Measurements from ENCODE around the gene SOHLH2. TPM values are rescaled to one million over a fixed set of nuclear protein-coding genes. Genes with fewer than 3 reads are reported as not detected.

Gene SOHLH2
- total and polyA plus RNA-seq, 3 experiments from 2014 or later = not detected

GRCh38 chr13:36134632-36135031 lies 79.7 kb downstream of the SOHLH2 start:
- Mint-ChIP-seq H3K4me1 (no peaks in the 10 kb centered on the region), H3K9me3 (peaks cover 0 to 15% (median 5%) of the 10 kb centered on the region in 5 donors), H3K27me3 (peaks cover 10% of the 10 kb centered on the region in 2 donors), H3K36me3 (no peaks in the 10 kb centered on the region), H3K27ac (no peak overlapping the region), H3K4me3 (no peak overlapping the region)
- H3K36me3 ChIP-seq (ENCODE audit: insufficient read depth, low read length) = no peaks in the 10 kb centered on the region
- H3K9me3 ChIP-seq (ENCODE audit: low read length) = no peaks in the 10 kb centered on the region
- CTCF ChIA-PET = no interaction called here
- H3K4me1 ChIP-seq (ENCODE audit: insufficient read depth, low read length) = no peaks in the 10 kb centered on the region
- POLR2A ChIA-PET = no interaction called here
- H3K27ac ChIP-seq (ENCODE audit: low read depth, low read length) = no peak overlapping the region
- no peak for DNase-seq
- H3K27me3 ChIP-seq (ENCODE audit: insufficient read depth, low read length, poor library complexity, severe bottlenecking) = no peaks in the 10 kb centered on the region
- no peak overlapping the region for H3K4me3 ChIP-seq (ENCODE audit: low read length)

DNA sequence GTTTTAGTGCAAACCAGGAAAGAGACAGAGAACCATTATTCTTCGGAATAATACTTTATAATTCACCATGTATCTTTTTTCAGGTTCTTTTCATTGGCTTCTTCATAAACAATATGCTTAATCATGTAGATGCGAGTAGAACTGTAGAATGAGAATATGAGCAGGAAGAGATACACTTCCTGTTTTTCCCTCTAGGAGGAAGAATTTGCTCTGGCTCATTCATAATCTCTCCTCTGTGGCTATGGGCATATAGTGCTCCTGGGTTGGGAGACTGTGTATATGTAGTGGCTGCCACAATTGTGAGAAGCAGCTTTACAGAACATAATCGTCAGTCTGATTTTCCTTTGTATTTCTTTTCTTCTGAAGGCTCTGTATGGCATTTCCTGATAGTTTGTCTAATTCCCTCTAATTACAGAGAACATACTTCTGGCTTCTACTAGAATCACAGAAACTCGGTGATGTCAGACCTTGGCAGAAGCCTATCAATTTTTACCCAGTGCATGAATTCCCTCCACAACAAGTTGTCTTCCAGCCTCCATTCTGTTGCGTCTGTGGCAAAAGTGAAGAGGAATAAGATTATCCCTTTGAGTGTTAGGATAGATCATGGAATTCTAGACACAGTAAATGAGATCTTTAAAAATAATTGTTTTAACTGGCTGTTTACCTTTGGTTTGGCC lies 80.3 kb downstream of the SOHLH2 start:
- no peak overlapping the region for H3K27ac ChIP-seq (ENCODE audit: low read depth, low read length)
- no peaks in the 10 kb centered on the region for H3K9me3 ChIP-seq (ENCODE audit: low read length)
- ChIA-PET CTCF (no interaction called here), POLR2A (interaction anchor here (0.5 kb wide), 1 partner anchor 126 kb away, joined by 3 read pairs; no protein-coding TSS in a partner anchor)
- no peaks in the 10 kb centered on the region for H3K4me1 ChIP-seq (ENCODE audit: insufficient read depth, low read length)
- peaks cover 0 to 15% (median 5%) of the 10 kb centered on the region in 5 donors for H3K9me3 Mint-ChIP-seq
- H3K4me3 ChIP-seq (ENCODE audit: low read length) = no peak overlapping the region
- H3K36me3 ChIP-seq (ENCODE audit: insufficient read depth, low read length) = no peaks in the 10 kb centered on the region
- H3K27me3 ChIP-seq (ENCODE audit: insufficient read depth, low read length, poor library complexity, severe bottlenecking) = no peaks in the 10 kb centered on the region
- H3K4me1 Mint-ChIP-seq = no peaks in the 10 kb centered on the region
- peaks cover 10% of the 10 kb centered on the region in 2 donors for H3K27me3 Mint-ChIP-seq
- DNase-seq = no peak
- no peak overlapping the region for H3K27ac Mint-ChIP-seq
- H3K4me3 Mint-ChIP-seq = no peak overlapping the region
- H3K36me3 Mint-ChIP-seq = no peaks in the 10 kb centered on the region

DNA sequence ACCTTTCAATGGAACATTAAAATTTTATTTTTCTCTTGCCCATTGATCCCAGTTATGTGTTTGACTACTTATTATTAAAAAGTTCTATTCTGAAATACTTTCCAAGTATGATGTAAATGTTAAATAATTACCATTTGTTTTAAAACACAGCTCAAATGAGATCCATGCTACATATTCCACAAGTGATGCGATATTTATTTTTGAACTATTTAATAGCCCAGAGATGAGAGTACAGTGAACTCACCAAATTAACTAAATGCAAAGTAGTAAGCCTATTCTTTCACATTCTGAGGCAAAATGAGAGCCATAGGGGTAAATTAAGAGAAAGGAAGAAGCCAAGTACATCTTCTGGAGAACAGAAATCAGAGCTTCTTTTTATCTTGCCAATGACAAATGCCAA lies 82.0 kb downstream of the SOHLH2 start:
- Histone ChIP-seq H3K9me3 (ENCODE audit: low read length) (no peaks in the 10 kb centered on the region), H3K27me3 (ENCODE audit: insufficient read depth, low read length, poor library complexity, severe bottlenecking) (no peaks in the 10 kb centered on the region), H3K27ac (ENCODE audit: low read depth, low read length) (no peak overlapping the region), H3K36me3 (ENCODE audit: insufficient read depth, low read length) (no peaks in the 10 kb centered on the region), H3K4me1 (ENCODE audit: insufficient read depth, low read length) (no peaks in the 10 kb centered on the region), H3K4me3 (ENCODE audit: low read length) (no peak overlapping the region)
- ChIA-PET CTCF (no interaction called here), POLR2A (no interaction called here)
- Mint-ChIP-seq H3K4me3 (no peak overlapping the region), H3K27me3 (peaks cover 10% of the 10 kb centered on the region in 2 donors), H3K36me3 (no peaks in the 10 kb centered on the region), H3K9me3 (peaks cover 0 to 12% (median 4%) of the 10 kb centered on the region in 5 donors), H3K27ac (no peak overlapping the region), H3K4me1 (no peaks in the 10 kb centered on the region)
- DNase-seq = no peak

- ChIA-PET POLR2A (no interaction called here), CTCF (no interaction called here)
- Histone ChIP-seq H3K4me3 (ENCODE audit: low read length) (no peak overlapping the region), H3K4me1 (ENCODE audit: insufficient read depth, low read length) (no peaks in the 10 kb centered on the region), H3K27ac (ENCODE audit: low read depth, low read length) (no peak overlapping the region), H3K27me3 (ENCODE audit: insufficient read depth, low read length, poor library complexity, severe bottlenecking) (no peaks in the 10 kb centered on the region), H3K36me3 (ENCODE audit: insufficient read depth, low read length) (no peaks in the 10 kb centered on the region), H3K9me3 (ENCODE audit: low read length) (no peaks in the 10 kb centered on the region)
- Mint-ChIP-seq H3K36me3 (no peaks in the 10 kb centered on the region), H3K4me1 (no peaks in the 10 kb centered on the region), H3K9me3 (peaks cover 1 to 12% (median 4%) of the 10 kb centered on the region in 5 donors), H3K27ac (no peak overlapping the region), H3K4me3 (no peak overlapping the region), H3K27me3 (peaks cover 10% of the 10 kb centered on the region in 2 donors)
- DNase-seq = no peak
Observed at GRCh38 chr13:36131931-36132297, 82.4 kb downstream of the SOHLH2 start.

GRCh38 chr13:36131222-36131930 lies 83.0 kb downstream of the SOHLH2 start, which contains the start of gene DCLK1:
Gene DCLK1 (minus strand): TSS chr13:36131382.
- peaks cover 10% of the 10 kb centered on the region in 2 donors for H3K27me3 Mint-ChIP-seq
- Histone ChIP-seq H3K4me1 (ENCODE audit: insufficient read depth, low read length) (no peaks in the 10 kb centered on the region), H3K27me3 (ENCODE audit: insufficient read depth, low read length, poor library complexity, severe bottlenecking) (no peaks in the 10 kb centered on the region), H3K36me3 (ENCODE audit: insufficient read depth, low read length) (no peaks in the 10 kb centered on the region), H3K27ac (ENCODE audit: low read depth, low read length) (no peak within 1 kb of the TSS), H3K4me3 (ENCODE audit: low read length) (no peak within 1 kb of the TSS), H3K9me3 (ENCODE audit: low read length) (no peaks in the 10 kb centered on the region)
- no peak within 1 kb of the TSS for H3K4me3 Mint-ChIP-seq
- peaks cover 4 to 13% (median 5%) of the 10 kb centered on the region in 5 donors for H3K9me3 Mint-ChIP-seq
- no peak for DNase-seq
- CTCF ChIA-PET = no interaction called here
- H3K4me1 Mint-ChIP-seq = no peaks in the 10 kb centered on the region
- H3K27ac Mint-ChIP-seq = no peak within 1 kb of the TSS
- H3K36me3 Mint-ChIP-seq = no peaks in the 10 kb centered on the region
- POLR2A ChIA-PET = no interaction called here

- Histone ChIP-seq H3K4me1 (ENCODE audit: insufficient read depth, low read length) (no peaks in the 10 kb centered on the region), H3K27ac (ENCODE audit: low read depth, low read length) (no peak overlapping the region), H3K4me3 (ENCODE audit: low read length) (no peak overlapping the region), H3K27me3 (ENCODE audit: insufficient read depth, low read length, poor library complexity, severe bottlenecking) (no peaks in the 10 kb centered on the region), H3K9me3 (ENCODE audit: low read length) (no peaks in the 10 kb centered on the region), H3K36me3 (ENCODE audit: insufficient read depth, low read length) (no peaks in the 10 kb centered on the region)
- no peaks in the 10 kb centered on the region for H3K36me3 Mint-ChIP-seq
- H3K4me1 Mint-ChIP-seq = no peaks in the 10 kb centered on the region
- peaks cover 2 to 15% (median 4%) of the 10 kb centered on the region in 5 donors for H3K9me3 Mint-ChIP-seq
- no peak overlapping the region for H3K27ac Mint-ChIP-seq
- ChIA-PET POLR2A (no interaction called here), CTCF (no interaction called here)
- DNase-seq = no peak
- no peak overlapping the region for H3K4me3 Mint-ChIP-seq
- peaks cover 8 to 10% of the 10 kb centered on the region in 2 donors for H3K27me3 Mint-ChIP-seq
Observed at GRCh38 chr13:36130552-36131221, 83.7 kb downstream of the SOHLH2 start.

DNA sequence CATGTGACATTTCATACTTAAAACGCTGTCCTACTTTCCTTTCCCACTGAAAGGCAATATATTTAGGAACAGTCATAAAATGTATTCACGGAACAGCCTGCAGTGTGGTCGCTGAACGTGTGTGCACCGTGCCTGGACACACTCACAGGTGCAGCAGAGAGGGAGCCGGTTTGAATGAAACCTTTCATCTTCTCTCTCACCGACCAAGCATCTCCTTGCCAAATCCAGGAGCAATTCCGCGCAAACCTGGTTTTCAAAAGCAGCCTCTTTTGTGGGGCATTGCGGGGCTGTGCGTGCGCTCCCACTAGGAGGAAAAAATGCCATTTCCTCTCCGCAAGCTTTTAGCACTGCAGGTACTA lies 84.2 kb downstream of the SOHLH2 start:
- no peaks in the 10 kb centered on the region for H3K36me3 ChIP-seq (ENCODE audit: insufficient read depth, low read length)
- CTCF ChIA-PET = no interaction called here
- Mint-ChIP-seq H3K27ac (no peak overlapping the region), H3K36me3 (no peaks in the 10 kb centered on the region), H3K4me1 (no peaks in the 10 kb centered on the region), H3K9me3 (peaks cover 0 to 15% (median 4%) of the 10 kb centered on the region in 5 donors), H3K27me3 (peaks cover 7 to 10% of the 10 kb centered on the region in 2 donors), H3K4me3 (no peak overlapping the region)
- H3K4me1 ChIP-seq (ENCODE audit: insufficient read depth, low read length) = no peaks in the 10 kb centered on the region
- DNase-seq = no peak
- H3K27ac ChIP-seq (ENCODE audit: low read depth, low read length) = no peak overlapping the region
- POLR2A ChIA-PET = no interaction called here
- no peaks in the 10 kb centered on the region for H3K27me3 ChIP-seq (ENCODE audit: insufficient read depth, low read length, poor library complexity, severe bottlenecking)
- H3K4me3 ChIP-seq (ENCODE audit: low read length) = no peak overlapping the region
- H3K9me3 ChIP-seq (ENCODE audit: low read length) = no peaks in the 10 kb centered on the region

DNA sequence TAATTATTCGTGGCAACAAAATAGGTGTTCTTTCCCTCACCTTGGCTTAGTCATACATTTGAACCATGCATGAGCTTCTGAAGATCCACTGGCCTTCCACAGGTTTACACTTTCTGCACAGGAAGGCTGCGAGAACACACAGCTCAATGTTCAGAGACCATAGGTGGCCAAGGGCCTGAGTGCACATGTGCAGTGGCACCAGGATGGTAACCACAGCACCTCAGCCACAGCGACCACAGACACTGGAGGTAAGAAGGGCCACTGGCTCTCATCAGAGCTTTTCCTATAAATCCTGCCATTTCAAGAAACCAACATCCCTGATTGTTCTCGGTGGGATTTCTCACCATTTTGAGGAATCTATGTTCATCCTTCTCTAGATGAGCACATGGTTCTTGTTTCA lies 84.8 kb downstream of the SOHLH2 start:
- H3K4me1 Mint-ChIP-seq = no peaks in the 10 kb centered on the region
- H3K27ac Mint-ChIP-seq = no peak overlapping the region
- Histone ChIP-seq H3K9me3 (ENCODE audit: low read length) (no peaks in the 10 kb centered on the region), H3K27ac (ENCODE audit: low read depth, low read length) (no peak overlapping the region), H3K36me3 (ENCODE audit: insufficient read depth, low read length) (no peaks in the 10 kb centered on the region), H3K4me3 (ENCODE audit: low read length) (no peak overlapping the region), H3K4me1 (ENCODE audit: insufficient read depth, low read length) (no peaks in the 10 kb centered on the region), H3K27me3 (ENCODE audit: insufficient read depth, low read length, poor library complexity, severe bottlenecking) (no peaks in the 10 kb centered on the region)
- no peak for DNase-seq
- ChIA-PET CTCF (no interaction called here), POLR2A (no interaction called here)
- H3K27me3 Mint-ChIP-seq = peaks cover 5 to 10% of the 10 kb centered on the region in 2 donors
- H3K36me3 Mint-ChIP-seq = no peaks in the 10 kb centered on the region
- H3K9me3 Mint-ChIP-seq = peaks cover 0 to 15% (median 4%) of the 10 kb centered on the region in 5 donors
- no peak overlapping the region for H3K4me3 Mint-ChIP-seq

Measured in CD8-positive, alpha-beta memory T cell (primary cell).